ENCODE data around the gene ECT2L. TPM values are rescaled to one million over a fixed set of nuclear protein-coding genes. Genes with fewer than 3 reads are reported as not detected.

The ECT2L gene
- total and polyA plus RNA-seq, 2 experiments from 2014 or later, result not detected

DNA sequence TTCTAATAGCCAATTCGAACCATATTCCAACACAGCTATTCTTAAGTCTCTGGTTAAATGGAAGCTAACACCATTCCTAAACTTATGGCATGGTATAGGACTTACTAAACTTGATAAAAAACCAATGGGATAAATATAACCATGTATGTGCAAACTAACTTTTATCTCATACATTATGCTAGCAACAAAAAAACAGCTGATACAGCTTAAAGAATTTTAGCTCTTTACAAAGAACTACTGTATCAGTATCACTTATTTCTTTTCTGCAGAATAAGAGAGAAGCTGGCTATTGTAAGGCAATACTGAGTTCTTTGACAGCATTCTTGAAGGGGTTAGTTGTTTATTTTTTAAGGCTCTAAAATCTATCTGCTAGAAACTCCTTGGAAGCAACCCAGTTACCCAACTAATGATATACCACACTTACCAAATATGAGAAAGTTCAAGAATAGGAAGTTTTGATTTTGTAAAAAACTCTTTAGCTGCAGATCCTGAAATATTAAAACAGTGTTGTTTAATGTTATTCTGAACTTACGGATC is 147.3 kb downstream of the ECT2L start:
- TF ChIP-seq, protein P1, sequence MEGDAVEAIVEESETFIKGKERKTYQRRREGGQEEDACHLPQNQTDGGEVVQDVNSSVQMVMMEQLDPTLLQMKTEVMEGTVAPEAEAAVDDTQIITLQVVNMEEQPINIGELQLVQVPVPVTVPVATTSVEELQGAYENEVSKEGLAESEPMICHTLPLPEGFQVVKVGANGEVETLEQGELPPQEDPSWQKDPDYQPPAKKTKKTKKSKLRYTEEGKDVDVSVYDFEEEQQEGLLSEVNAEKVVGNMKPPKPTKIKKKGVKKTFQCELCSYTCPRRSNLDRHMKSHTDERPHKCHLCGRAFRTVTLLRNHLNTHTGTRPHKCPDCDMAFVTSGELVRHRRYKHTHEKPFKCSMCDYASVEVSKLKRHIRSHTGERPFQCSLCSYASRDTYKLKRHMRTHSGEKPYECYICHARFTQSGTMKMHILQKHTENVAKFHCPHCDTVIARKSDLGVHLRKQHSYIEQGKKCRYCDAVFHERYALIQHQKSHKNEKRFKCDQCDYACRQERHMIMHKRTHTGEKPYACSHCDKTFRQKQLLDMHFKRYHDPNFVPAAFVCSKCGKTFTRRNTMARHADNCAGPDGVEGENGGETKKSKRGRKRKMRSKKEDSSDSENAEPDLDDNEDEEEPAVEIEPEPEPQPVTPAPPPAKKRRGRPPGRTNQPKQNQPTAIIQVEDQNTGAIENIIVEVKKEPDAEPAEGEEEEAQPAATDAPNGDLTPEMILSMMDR (IDR thresholded peaks at IDR 0.05; ENCODE audit: low read depth, low read length), result no peak
- H3K9me3 ChIP-seq (ENCODE audit: low read depth), result no peaks in the 10 kb centered on the region
- H3K4me1 ChIP-seq (ENCODE audit: low read depth), result no peaks in the 10 kb centered on the region
- peaks cover 36% of the 10 kb centered on the region for H3K36me3 ChIP-seq
- H3K4me3 ChIP-seq, result no peak overlapping the region
- DNase-seq (ENCODE audit: low read depth in 1 of 2, low spot score in 1 of 2), result no peak
- no peaks in the 10 kb centered on the region for H3K27me3 ChIP-seq
- H3K27ac ChIP-seq, result no peak overlapping the region

DNA sequence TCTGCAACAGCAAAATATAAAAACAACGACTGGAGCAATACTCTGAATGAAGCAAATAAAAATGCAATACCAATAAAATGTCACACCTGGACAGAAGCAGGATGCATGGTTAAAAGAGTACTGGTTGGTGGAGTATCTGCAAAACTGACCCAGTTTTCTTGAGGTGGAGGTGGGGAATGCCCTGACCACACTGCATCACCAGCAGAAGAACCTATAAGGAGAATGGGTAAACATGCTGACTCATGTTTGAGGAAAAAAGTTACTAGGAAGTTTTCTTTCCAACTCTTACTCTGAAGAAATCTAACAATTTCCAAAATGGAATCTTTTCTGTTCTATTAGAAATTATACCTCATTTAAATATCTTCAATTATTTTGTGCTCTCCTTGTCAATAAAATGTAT is 148.5 kb downstream of the ECT2L start:
- no peaks in the 10 kb centered on the region for H3K4me1 ChIP-seq (ENCODE audit: low read depth)
- H3K36me3 ChIP-seq, result peaks cover 33% of the 10 kb centered on the region
- no peaks in the 10 kb centered on the region for H3K27me3 ChIP-seq
- TF ChIP-seq, protein P1 (IDR thresholded peaks at IDR 0.05; ENCODE audit: low read depth, low read length), result no peak
- no peaks in the 10 kb centered on the region for H3K9me3 ChIP-seq (ENCODE audit: low read depth)
- no peak overlapping the region for H3K4me3 ChIP-seq
- DNase-seq (ENCODE audit: low read depth in 1 of 2, low spot score in 1 of 2), result peak in 1 of 2 donors; percentile 67
- H3K27ac ChIP-seq, result no peak overlapping the region

DNA sequence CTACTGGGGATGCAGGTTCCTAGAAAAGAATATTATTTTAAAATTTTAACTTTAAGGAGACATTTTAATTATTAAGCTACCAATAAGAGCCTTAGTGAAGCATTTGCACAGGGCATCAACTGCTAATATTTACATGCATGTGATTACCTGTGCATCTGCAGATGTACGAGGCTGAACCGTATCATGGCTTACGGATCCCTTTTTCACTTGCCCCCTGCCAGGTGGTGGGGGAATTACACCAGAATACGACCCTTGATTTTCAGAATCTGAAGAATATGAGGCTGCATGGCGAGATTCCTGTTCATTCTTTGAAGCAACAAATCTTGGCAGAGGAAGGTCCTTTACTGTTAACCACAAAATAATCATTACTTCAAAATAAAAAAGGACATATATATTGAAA is 149.5 kb downstream of the ECT2L start:
- no peak overlapping the region for H3K4me3 ChIP-seq
- H3K9me3 ChIP-seq (ENCODE audit: low read depth), result no peaks in the 10 kb centered on the region
- H3K36me3 ChIP-seq, result peaks cover 30% of the 10 kb centered on the region
- DNase-seq (ENCODE audit: low read depth in 1 of 2, low spot score in 1 of 2), result no peak
- no peaks in the 10 kb centered on the region for H3K27me3 ChIP-seq
- no peak overlapping the region for H3K27ac ChIP-seq
- TF ChIP-seq, protein P1 (IDR thresholded peaks at IDR 0.05; ENCODE audit: low read depth, low read length), result peak; percentile 16
- no peaks in the 10 kb centered on the region for H3K4me1 ChIP-seq (ENCODE audit: low read depth)

DNA sequence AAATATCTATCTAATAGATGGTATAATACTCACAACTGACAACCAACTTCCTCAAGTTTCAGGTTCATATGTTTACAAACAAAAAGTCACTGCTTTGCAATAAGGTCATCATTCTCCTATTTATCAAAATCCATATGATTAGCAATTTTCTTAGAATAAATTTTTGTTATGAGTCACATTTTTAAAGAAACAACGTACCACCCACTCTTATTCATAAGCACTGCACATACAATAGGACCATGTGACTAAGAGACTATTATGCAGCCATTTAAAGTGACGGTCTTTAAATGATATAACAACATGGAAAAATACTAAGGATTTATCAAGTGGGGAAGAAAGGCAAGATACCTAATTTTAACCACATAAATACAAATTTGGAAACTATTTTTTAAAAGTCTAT is 152.1 kb downstream of the ECT2L start:
- Histone ChIP-seq H3K4me1 (ENCODE audit: low read depth) (no peaks in the 10 kb centered on the region), H3K9me3 (ENCODE audit: low read depth) (no peaks in the 10 kb centered on the region), H3K27me3 (no peaks in the 10 kb centered on the region), H3K27ac (no peak overlapping the region), H3K4me3 (no peak overlapping the region), H3K36me3 (peaks cover 20% of the 10 kb centered on the region)
- no peak for DNase-seq (ENCODE audit: low read depth in 1 of 2, low spot score in 1 of 2)
- TF ChIP-seq, protein P1 (IDR thresholded peaks at IDR 0.05; ENCODE audit: low read depth, low read length), result no peak

DNA sequence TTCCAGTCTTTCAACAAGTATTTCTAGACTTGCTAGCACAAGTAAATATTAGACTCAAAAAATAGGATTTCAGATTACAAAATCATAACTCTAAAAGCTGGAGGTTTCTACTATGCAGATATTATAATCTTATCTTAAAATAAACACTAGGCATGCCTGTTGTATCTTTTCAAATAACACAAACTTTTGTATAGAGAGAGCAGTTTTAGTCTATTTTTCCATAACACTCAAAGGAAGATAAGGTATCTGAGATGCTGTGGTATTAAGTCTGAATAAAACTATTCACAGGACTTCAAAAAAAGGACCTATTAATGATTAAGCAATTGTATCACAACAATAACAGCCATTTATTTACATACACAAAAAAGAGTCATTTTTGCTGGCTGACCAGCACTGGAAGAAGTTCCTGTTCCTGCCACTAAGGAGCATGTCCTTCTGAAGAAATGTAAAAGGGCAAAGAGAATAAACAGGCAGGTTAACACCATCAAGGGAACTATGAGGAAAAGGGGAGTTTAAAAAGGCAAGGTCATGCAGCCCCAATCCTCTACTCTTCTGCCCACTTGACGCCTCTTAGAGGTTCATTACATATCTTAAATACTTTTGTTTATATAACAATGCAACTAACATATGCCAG is 152.8 kb downstream of the ECT2L start:
- DNase-seq (ENCODE audit: low read depth in 1 of 2, low spot score in 1 of 2), result peak in 1 of 2 donors; percentile 39
- Histone ChIP-seq H3K4me3 (no peak overlapping the region), H3K27ac (no peak overlapping the region), H3K36me3 (peaks cover 13% of the 10 kb centered on the region), H3K9me3 (ENCODE audit: low read depth) (no peaks in the 10 kb centered on the region), H3K27me3 (no peaks in the 10 kb centered on the region), H3K4me1 (ENCODE audit: low read depth) (no peaks in the 10 kb centered on the region)
- TF ChIP-seq, protein P1 (IDR thresholded peaks at IDR 0.05; ENCODE audit: low read depth, low read length), result no peak

Data from cardiac muscle cell (in vitro differentiated cells and primary cell).